ENCODE data around the gene MKRN2. TPM values are rescaled to one million over a fixed set of nuclear protein-coding genes. Genes with fewer than 3 reads are reported as not detected.

The MKRN2 gene
- total and polyA plus RNA-seq, 2 of the 4 experiments (the other 2 are of a cell fraction) = 44.4 to 65.6 TPM

DNA sequence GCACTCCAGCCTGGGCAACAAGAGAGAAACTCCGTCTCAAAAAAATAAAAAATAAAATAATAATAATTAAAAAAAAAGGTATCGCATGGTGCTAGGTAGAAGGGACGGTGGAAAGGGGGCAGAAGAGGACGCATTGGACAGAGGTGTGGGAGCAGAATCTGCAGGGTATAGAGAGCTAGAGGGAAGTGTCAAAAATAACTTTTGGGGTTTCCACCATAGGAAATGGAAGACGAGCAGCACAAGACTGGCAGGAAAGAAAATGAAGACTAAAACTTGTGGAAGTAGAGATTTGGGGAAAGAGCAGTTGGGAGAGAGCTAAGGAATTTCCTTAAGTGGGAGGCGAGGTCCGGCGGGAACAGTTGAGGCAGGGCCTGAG, 585 bp upstream of the MKRN2 start:
- TF ChIP-seq MAZ (IDR thresholded peaks at IDR 0.05; ENCODE audit: borderline replicate concordance, low read depth, low read length) = no peak
- TF ChIP-seq, protein P1, sequence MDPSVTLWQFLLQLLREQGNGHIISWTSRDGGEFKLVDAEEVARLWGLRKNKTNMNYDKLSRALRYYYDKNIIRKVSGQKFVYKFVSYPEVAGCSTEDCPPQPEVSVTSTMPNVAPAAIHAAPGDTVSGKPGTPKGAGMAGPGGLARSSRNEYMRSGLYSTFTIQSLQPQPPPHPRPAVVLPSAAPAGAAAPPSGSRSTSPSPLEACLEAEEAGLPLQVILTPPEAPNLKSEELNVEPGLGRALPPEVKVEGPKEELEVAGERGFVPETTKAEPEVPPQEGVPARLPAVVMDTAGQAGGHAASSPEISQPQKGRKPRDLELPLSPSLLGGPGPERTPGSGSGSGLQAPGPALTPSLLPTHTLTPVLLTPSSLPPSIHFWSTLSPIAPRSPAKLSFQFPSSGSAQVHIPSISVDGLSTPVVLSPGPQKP (IDR thresholded peaks at IDR 0.05; ENCODE audit: borderline replicate concordance, low read depth, low read length) = no peak
- no peak for TF ChIP-seq BHLHE40 (IDR thresholded peaks at IDR 0.05; ENCODE audit: low read depth, low read length)
- TF ChIP-seq, protein P2, sequence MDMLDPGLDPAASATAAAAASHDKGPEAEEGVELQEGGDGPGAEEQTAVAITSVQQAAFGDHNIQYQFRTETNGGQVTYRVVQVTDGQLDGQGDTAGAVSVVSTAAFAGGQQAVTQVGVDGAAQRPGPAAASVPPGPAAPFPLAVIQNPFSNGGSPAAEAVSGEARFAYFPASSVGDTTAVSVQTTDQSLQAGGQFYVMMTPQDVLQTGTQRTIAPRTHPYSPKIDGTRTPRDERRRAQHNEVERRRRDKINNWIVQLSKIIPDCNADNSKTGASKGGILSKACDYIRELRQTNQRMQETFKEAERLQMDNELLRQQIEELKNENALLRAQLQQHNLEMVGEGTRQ (IDR thresholded peaks at IDR 0.05; ENCODE audit: low read depth, low read length) = no peak
- no peak for TF ChIP-seq RAD21 (IDR thresholded peaks at IDR 0.05; ENCODE audit: low read length)
- no peak for TF ChIP-seq POLR2A (IDR thresholded peaks at IDR 0.05; ENCODE audit: low read depth, low read length)
- no peak for TF ChIP-seq FOS (IDR thresholded peaks at IDR 0.05; ENCODE audit: low read depth, low read length)
- TF ChIP-seq NFE2L2 (IDR thresholded peaks at IDR 0.05; ENCODE audit: low read depth, low read length) = no peak
- no peak for TF ChIP-seq RCOR1 (IDR thresholded peaks at IDR 0.05; ENCODE audit: insufficient replicate concordance, low read length)
- no peak for TF ChIP-seq MAFK (IDR thresholded peaks at IDR 0.05; ENCODE audit: low read depth, low read length)
- TF ChIP-seq CHD1 (IDR thresholded peaks at IDR 0.05; ENCODE audit: low read depth, low read length) = no peak
- no peak for TF ChIP-seq RFX5 (IDR thresholded peaks at IDR 0.05; ENCODE audit: low read depth, low read length)
- Histone ChIP-seq H2BK15ac (ENCODE audit: low read depth, low read length) (0 out of 3 replicates have a peak overlapping the region, but pooled peaks have one; percentile 49), H3K23ac (ENCODE audit: low read depth, low read length) (peak overlapping the region; percentile 79), H3K4ac (ENCODE audit: low read depth, low read length) (peak overlapping the region; percentile 73), H3K4me1 (ENCODE audit: control insufficient read depth, insufficient read depth, low read length) (peaks cover 5% of the 10 kb centered on the region), H3K9ac (ENCODE audit: low read depth, low read length) (peak overlapping the region; percentile 84), H4K5ac (ENCODE audit: low read depth, low read length) (peak overlapping the region; percentile 89), H3K56ac (ENCODE audit: extremely low read depth, insufficient read depth, low read length) (peak overlapping the region; percentile 66; the same call in 1 of the 2 replicates), H2BK120ac (ENCODE audit: low read depth, low read length) (peak overlapping the region; percentile 69), H3K27me3 (ENCODE audit: control insufficient read depth, insufficient read depth, low read length) (no peaks in the 10 kb centered on the region), H3K9me1 (ENCODE audit: insufficient read depth, low read length) (peaks cover 11% of the 10 kb centered on the region), H2AK9ac (replicated peaks; ENCODE audit: low read depth, low read length, poor library complexity) (peak overlapping the region; percentile 62), H3K4me3 (ENCODE audit: insufficient read depth, low read depth, low read length) (peak overlapping the region; percentile 85), H2AK5ac (ENCODE audit: low read depth, low read length) (no peak overlapping the region), H3K79me1 (ENCODE audit: low read depth in 1 of 2, low read length in 2 of 2) (peaks cover 3 to 37% of the 10 kb centered on the region in 2 experiments; a peak in 2 of 4 replicates), H4K20me1 (ENCODE audit: insufficient read depth, low read length) (peaks cover 41% of the 10 kb centered on the region), H2BK5ac (ENCODE audit: low read depth, low read length, poor library complexity, severe bottlenecking) (peak overlapping the region; percentile 67), H4K8ac (ENCODE audit: low read depth in 2 of 2, low read length in 2 of 2) (peak overlapping the region; percentile 89 to 99), H3K27ac (ENCODE audit: insufficient read depth, low read length) (peak overlapping the region; percentile 71), H2BK20ac (ENCODE audit: low read depth, low read length) (no peak overlapping the region), H3K18ac (ENCODE audit: low read depth, low read length) (0 out of 2 replicates have a peak overlapping the region, but pooled peaks have one; percentile 35), H3K14ac (replicated peaks; ENCODE audit: low read depth, low read length) (peak overlapping the region; percentile 80), H3K4me2 (ENCODE audit: low read depth, low read length) (peak overlapping the region; percentile 86), H3K36me3 (ENCODE audit: control insufficient read depth, insufficient read depth, low read length) (no peaks in the 10 kb centered on the region), H4K91ac (ENCODE audit: insufficient read depth, low read depth, low read length) (peak overlapping the region; percentile 80), H2AFZ (replicated peaks; ENCODE audit: low read length, poor library complexity) (peak overlapping the region; percentile 97), H3K9me3 (ENCODE audit: control insufficient read depth, insufficient read depth, low read length) (no peaks in the 10 kb centered on the region)
- dilution Hi-C loops (cut with HindIII; ENCODE audit: low sequenced_read_pairs, unreplicated experiment) = no loop called here
- POLR2A ChIA-PET (ENCODE audit: unreplicated experiment) = no interaction called here
- BruUV-seq (replicated peaks) = no TSS peak
- 5% methylated on average over 4 of the region's 8 CpGs; no CpG with 5 or more reads in 1 of the 2 experiments for WGBS, 2 experiments (ENCODE audit: extremely low coverage in 2 of 2, insufficient read length in 1 of 2)
- CTCF ChIA-PET = no interaction called here
- ATAC-seq (ENCODE audit: low read depth) (no peak), DNase-seq (no peak)
- intact Hi-C loops (cut with micrococcal nuclease) = loop anchor here (2.0 to 5.0 kb wide), 3 partner anchors 49 to 364 kb away; no protein-coding TSS in a partner anchor
- in situ Hi-C loops (cut with MboI; ENCODE audit: low sequenced_read_pairs) = no loop called here

All from IMR-90 (cell line).